Neural progenitor cell (in vitro differentiated cells): Measurements from ENCODE around the gene ADRA1B.

ENCODE experiments used
- EZH2 ChIP-seq: fragments of 200-600 bp; sonication (generic); IDR thresholded peaks from 2 replicates; pipeline ENCODE4 v1.6.1; 2017; ENCODE audit warnings: antibody characterized with exemption, mild to moderate bottlenecking, moderate library complexity
- EZH2phosphoT487 ChIP-seq: fragments of 200-600 bp; sonication (generic); IDR thresholded peaks from 2 replicates; pipeline ENCODE4 v1.6.1; 2017; ENCODE audit warnings: antibody characterized with exemption
- TF ChIP-seq, protein P1 (sequence below): fragments of 200-600 bp; sonication (generic); IDR thresholded peaks from 2 replicates; pipeline ENCODE4 v1.5.1; 2017; ENCODE audit warnings: antibody characterized with exemption, mild to moderate bottlenecking

DNA sequence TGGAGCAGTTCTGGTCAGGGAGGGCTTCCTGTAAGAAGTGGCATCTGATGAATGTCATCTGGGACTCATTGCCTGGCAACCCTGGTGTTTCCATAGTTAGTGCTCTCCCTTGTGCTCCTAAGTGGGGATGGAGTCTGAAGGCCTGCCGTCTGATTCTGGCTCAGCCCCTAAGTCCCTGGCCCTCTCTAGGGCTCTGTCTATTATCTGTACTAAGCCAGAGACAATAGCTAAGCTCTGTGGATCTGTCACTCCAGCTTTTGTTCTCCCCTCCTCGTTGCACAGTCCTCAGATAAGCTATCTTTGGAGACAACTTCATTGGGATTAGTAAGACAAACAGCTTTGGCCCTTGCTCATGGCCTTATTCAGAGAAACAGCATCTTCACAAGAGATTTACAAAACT, 62.1 kb downstream of the ADRA1B start:
- TF ChIP-seq EZH2 (no peak), EZH2phosphoT487 (no peak)
- TF ChIP-seq, protein P1, sequence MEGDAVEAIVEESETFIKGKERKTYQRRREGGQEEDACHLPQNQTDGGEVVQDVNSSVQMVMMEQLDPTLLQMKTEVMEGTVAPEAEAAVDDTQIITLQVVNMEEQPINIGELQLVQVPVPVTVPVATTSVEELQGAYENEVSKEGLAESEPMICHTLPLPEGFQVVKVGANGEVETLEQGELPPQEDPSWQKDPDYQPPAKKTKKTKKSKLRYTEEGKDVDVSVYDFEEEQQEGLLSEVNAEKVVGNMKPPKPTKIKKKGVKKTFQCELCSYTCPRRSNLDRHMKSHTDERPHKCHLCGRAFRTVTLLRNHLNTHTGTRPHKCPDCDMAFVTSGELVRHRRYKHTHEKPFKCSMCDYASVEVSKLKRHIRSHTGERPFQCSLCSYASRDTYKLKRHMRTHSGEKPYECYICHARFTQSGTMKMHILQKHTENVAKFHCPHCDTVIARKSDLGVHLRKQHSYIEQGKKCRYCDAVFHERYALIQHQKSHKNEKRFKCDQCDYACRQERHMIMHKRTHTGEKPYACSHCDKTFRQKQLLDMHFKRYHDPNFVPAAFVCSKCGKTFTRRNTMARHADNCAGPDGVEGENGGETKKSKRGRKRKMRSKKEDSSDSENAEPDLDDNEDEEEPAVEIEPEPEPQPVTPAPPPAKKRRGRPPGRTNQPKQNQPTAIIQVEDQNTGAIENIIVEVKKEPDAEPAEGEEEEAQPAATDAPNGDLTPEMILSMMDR: no peak
